Astrocyte of the spinal cord (primary cell): ENCODE data around the gene SERPINA5.

ENCODE experiments used
- DNase-seq: peaks from one replicate; pipeline ENCODE4 v3.0.0; 2011; ENCODE audit warnings: low read depth, low spot score
- H3K4me3 ChIP-seq: 2 replicates; pipeline ENCODE4 v1.5.1; 2011; ENCODE audit warnings: low read depth, mild to moderate bottlenecking, low read length, moderate library complexity
- in situ Hi-C: cut with HindIII; loops from 2 replicates; pipeline ENCODE4 v1.10.0; 2017; ENCODE audit warnings: low sequenced_read_pairs
- TF ChIP-seq, protein P1 (sequence below): IDR thresholded peaks from 2 replicates; pipeline ENCODE4 v1.5.1; 2012; ENCODE audit warnings: low read depth, mild to moderate bottlenecking, low read length, inconsistent platforms

Gene SERPINA5

GRCh38 chr14:94622653-94623421, 41.6 kb downstream of the SERPINA5 start:
- no peak overlapping the region for H3K4me3 ChIP-seq
- TF ChIP-seq, protein P1, sequence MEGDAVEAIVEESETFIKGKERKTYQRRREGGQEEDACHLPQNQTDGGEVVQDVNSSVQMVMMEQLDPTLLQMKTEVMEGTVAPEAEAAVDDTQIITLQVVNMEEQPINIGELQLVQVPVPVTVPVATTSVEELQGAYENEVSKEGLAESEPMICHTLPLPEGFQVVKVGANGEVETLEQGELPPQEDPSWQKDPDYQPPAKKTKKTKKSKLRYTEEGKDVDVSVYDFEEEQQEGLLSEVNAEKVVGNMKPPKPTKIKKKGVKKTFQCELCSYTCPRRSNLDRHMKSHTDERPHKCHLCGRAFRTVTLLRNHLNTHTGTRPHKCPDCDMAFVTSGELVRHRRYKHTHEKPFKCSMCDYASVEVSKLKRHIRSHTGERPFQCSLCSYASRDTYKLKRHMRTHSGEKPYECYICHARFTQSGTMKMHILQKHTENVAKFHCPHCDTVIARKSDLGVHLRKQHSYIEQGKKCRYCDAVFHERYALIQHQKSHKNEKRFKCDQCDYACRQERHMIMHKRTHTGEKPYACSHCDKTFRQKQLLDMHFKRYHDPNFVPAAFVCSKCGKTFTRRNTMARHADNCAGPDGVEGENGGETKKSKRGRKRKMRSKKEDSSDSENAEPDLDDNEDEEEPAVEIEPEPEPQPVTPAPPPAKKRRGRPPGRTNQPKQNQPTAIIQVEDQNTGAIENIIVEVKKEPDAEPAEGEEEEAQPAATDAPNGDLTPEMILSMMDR: no peak
- peak; percentile 33 for DNase-seq
- in situ Hi-C loops: no loop called here

GRCh38 chr14:94623422-94623809, 42.2 kb downstream of the SERPINA5 start:
- DNase-seq: no peak
- in situ Hi-C loops: no loop called here
- no peak overlapping the region for H3K4me3 ChIP-seq
- TF ChIP-seq, protein P1: no peak

GRCh38 chr14:94623856-94624499, 42.8 kb downstream of the SERPINA5 start:
- in situ Hi-C loops: no loop called here
- TF ChIP-seq, protein P1: no peak
- DNase-seq: no peak
- no peak overlapping the region for H3K4me3 ChIP-seq

GRCh38 chr14:94624537-94625352, 43.5 kb downstream of the SERPINA5 start:
- no peak overlapping the region for H3K4me3 ChIP-seq
- in situ Hi-C loops: no loop called here
- TF ChIP-seq, protein P1: no peak
- no peak for DNase-seq

- TF ChIP-seq, protein P1: no peak
- in situ Hi-C loops: no loop called here
- DNase-seq: no peak
- no peak overlapping the region for H3K4me3 ChIP-seq
Observed at GRCh38 chr14:94625353-94625635, 44.1 kb downstream of the SERPINA5 start.

GRCh38 chr14:94628578-94628977, 47.4 kb downstream of the SERPINA5 start:
- TF ChIP-seq, protein P1: no peak

More at GRCh38 chr14:94628578-94628977, 47.4 kb downstream of the SERPINA5 start:
- DNase-seq: no peak
- H3K4me3 ChIP-seq: no peak overlapping the region
- in situ Hi-C loops: no loop called here
